ENCODE data around the gene ZNF284. TPM values are rescaled to one million over a fixed set of nuclear protein-coding genes. Genes with fewer than 3 reads are reported as not detected.

ZNF284 gene
- total and polyA plus RNA-seq, 9 donors: 1.9 to 3.4 (median 2.8) TPM

DNA sequence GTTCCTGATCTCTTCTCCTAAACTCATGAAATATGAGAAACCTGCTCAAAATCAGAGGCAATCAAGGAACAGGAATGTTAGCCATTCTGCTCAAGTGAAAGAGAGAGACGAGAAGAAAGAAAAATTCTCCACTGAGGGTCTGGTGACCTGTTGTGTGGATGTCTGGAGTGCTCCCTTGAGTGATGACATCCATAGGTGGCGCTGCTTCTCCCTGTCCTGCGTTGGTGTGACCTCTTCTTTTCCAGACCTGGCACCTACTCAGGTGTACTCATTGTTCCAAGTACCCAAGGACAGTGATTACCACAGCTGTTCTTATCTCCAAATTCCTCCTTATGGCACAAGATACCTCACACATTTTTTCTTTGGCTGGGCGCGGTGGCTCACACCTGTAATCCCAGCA is 16.1 kb upstream of the ZNF284 start:
- WGBS (ENCODE audit: insufficient coverage): 85% methylated on average over 3 of the region's 5 CpGs
- peaks cover 38% of the 10 kb centered on the region for H3K36me3 ChIP-seq (ENCODE audit: control insufficient read depth, insufficient read depth, low read length)

DNA sequence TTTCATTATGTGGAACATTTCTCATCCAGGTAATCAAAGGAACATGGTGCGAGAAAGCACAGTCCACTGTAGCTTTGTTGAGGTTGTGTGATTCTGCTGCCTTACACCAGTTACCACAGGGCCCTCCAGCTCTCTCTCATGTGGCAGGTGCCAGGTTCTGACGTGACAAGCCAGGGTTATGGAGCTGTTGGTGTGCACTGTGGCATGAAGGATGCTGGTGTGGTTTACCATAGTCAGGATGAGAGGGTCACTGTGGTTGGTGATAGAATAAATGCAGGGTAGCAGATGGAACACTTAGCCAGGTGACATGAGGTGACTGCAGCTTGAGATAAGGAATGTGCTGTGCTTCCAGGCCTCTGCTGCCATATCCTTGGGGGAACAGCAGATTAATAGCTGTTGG is 12.7 kb upstream of the ZNF284 start:
- Histone ChIP-seq H3K4me1 (ENCODE audit: control insufficient read depth, insufficient read depth, low read length) (no peaks in the 10 kb centered on the region), H3K9me3 (replicated peaks; ENCODE audit: control insufficient read depth, low read depth, low read length) (peaks cover 3% of the 10 kb centered on the region), H3K4me3 (ENCODE audit: low read length) (no peak overlapping the region), H3K27me3 (ENCODE audit: control insufficient read depth, insufficient read depth, low read length) (no peaks in the 10 kb centered on the region), H3K27ac (ENCODE audit: low read length) (no peak overlapping the region), H3K36me3 (ENCODE audit: control insufficient read depth, insufficient read depth, low read length) (peaks cover 62% of the 10 kb centered on the region)
- WGBS (ENCODE audit: insufficient coverage): no CpG with 5 or more reads among the region's 2 CpGs
- DNase-seq: no peak

More for the DNA sequence above, 16.1 kb upstream of the ZNF284 start:
- Histone ChIP-seq H3K9me3 (replicated peaks; ENCODE audit: control insufficient read depth, low read depth, low read length) (no peaks in the 10 kb centered on the region), H3K4me1 (ENCODE audit: control insufficient read depth, insufficient read depth, low read length) (peaks cover 8% of the 10 kb centered on the region), H3K27ac (ENCODE audit: low read length) (no peak overlapping the region), H3K27me3 (ENCODE audit: control insufficient read depth, insufficient read depth, low read length) (peaks cover 8% of the 10 kb centered on the region), H3K4me3 (ENCODE audit: low read length) (no peak overlapping the region)
- no peak for DNase-seq

DNA sequence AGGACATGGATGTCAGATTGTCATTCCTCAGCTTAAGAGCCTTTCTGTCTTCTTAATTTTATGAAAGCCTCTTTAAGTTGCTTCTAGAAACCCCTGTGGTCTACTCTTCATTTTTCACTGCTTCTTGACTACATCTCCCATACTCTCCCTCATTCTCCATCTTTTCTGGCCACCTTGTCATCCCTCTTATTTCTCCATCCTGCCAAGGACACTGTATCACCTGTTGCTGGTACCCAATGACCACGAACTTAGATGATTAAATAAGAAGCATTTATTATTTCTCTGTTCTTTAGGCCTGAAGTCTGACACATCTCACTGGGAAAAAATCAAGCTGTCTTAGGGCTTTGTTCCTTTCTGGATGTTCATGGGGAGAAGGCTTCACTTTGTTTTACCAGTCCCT is 10.9 kb upstream of the ZNF284 start:
- Histone ChIP-seq H3K4me1 (ENCODE audit: control insufficient read depth, insufficient read depth, low read length) (no peaks in the 10 kb centered on the region), H3K27ac (ENCODE audit: low read length) (no peak overlapping the region), H3K9me3 (replicated peaks; ENCODE audit: control insufficient read depth, low read depth, low read length) (peaks cover 8% of the 10 kb centered on the region), H3K36me3 (ENCODE audit: control insufficient read depth, insufficient read depth, low read length) (peaks cover 60% of the 10 kb centered on the region), H3K4me3 (ENCODE audit: low read length) (no peak overlapping the region), H3K27me3 (ENCODE audit: control insufficient read depth, insufficient read depth, low read length) (no peaks in the 10 kb centered on the region)
- DNase-seq: no peak
- no CpG with 5 or more reads among the region's 1 CpG for WGBS (ENCODE audit: insufficient coverage)

DNA sequence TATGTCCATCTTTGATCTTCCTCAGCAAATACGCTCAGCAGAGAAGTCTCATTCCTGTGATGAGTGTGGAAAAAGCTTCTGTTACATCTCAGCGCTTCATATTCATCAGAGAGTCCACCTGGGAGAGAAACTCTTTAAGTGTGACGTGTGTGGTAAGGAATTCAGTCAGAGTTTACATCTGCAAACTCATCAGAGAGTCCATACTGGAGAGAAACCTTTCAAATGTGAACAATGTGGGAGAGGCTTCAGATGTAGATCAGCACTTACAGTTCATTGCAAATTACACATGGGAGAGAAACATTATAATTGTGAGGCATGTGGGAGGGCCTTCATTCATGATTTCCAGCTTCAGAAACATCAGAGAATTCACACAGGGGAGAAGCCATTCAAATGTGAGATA is 5.7 kb upstream of the ZNF284 start:
- no peak overlapping the region for H3K4me3 ChIP-seq (ENCODE audit: low read length)
- no peaks in the 10 kb centered on the region for H3K27me3 ChIP-seq (ENCODE audit: control insufficient read depth, insufficient read depth, low read length)
- DNase-seq: no peak
- WGBS (ENCODE audit: insufficient coverage): no CpG with 5 or more reads among the region's 3 CpGs
- peaks cover 24% of the 10 kb centered on the region for H3K9me3 ChIP-seq (replicated peaks; ENCODE audit: control insufficient read depth, low read depth, low read length)
- peaks cover 38% of the 10 kb centered on the region for H3K36me3 ChIP-seq (ENCODE audit: control insufficient read depth, insufficient read depth, low read length)
- no peak overlapping the region for H3K27ac ChIP-seq (ENCODE audit: low read length)
- no peaks in the 10 kb centered on the region for H3K4me1 ChIP-seq (ENCODE audit: control insufficient read depth, insufficient read depth, low read length)

DNA sequence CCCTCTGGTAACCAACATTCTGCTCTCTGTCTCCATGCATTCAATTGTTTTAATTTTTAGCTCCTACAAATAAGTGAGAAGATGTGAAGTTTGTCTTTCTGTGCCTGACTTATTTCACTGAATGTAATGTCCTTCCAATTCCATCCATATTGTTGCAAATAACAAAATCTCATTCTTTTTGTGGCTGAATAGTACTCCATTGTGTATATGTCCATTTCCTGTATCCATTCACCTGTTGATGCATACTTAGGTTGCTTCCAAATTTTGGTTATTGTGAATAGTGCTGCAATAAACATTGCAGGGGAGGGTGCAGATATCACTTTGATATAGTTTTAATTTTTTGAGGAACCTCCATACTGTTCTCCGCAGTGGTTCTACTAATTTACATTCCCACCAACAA is 2.5 kb upstream of the ZNF284 start:
- WGBS (ENCODE audit: insufficient coverage): no CpG with 5 or more reads among the region's 1 CpG
- H3K27ac ChIP-seq (ENCODE audit: low read length): no peak overlapping the region
- DNase-seq: no peak
- no peaks in the 10 kb centered on the region for H3K27me3 ChIP-seq (ENCODE audit: control insufficient read depth, insufficient read depth, low read length)
- H3K4me1 ChIP-seq (ENCODE audit: control insufficient read depth, insufficient read depth, low read length): peaks cover 8% of the 10 kb centered on the region
- H3K4me3 ChIP-seq (ENCODE audit: low read length): no peak overlapping the region
- peaks cover 21% of the 10 kb centered on the region for H3K9me3 ChIP-seq (replicated peaks; ENCODE audit: control insufficient read depth, low read depth, low read length)
- peaks cover 19% of the 10 kb centered on the region for H3K36me3 ChIP-seq (ENCODE audit: control insufficient read depth, insufficient read depth, low read length)

DNA sequence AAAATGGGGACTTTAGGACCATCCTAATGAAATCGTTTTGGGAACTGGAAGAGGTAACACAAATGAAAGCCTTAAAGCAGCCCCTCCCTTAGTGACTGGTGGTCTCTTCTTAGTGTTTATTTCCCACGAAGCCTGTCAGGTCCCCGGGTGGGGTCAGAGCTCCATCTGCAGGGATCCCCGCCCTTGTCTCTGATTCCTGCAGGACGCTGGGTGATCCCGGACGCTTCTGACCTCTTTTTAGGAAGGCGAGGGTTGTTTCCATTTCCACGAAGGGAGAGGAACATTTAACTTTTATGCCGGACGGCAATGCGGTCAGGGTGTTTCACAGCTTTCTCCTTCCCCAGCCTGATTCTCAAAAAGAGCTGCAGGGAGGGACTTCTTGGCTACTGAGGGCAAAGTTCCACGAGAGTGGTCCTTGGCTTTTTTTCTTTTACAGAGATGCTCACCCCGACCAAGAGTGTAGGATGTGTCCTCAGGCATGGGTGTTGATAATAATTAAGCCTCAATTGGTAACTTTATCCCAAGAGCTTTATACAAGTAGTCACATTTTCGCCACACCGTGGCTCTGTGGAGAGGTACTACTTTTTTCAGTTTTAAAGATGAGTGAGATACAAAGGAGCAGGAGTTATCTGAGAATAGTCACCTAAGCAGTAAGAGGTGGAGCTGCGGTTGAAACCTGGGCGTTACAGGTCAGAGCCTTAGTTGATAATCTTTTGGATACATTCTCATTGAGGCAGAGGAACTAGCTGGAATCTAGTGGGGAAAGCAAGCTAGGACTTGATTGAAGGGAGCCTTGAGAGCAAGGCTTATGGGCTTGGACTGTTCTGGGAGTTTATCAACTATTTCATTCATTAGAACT is 813 bp downstream of the ZNF284 start:
- Histone ChIP-seq H3K4me3 (ENCODE audit: low read length) (peak overlapping the region; percentile 73), H3K9me3 (replicated peaks; ENCODE audit: control insufficient read depth, low read depth, low read length) (peaks cover 2% of the 10 kb centered on the region), H3K27ac (ENCODE audit: low read length) (peak overlapping the region; percentile 42), H3K4me1 (ENCODE audit: control insufficient read depth, insufficient read depth, low read length) (peaks cover 8% of the 10 kb centered on the region), H3K36me3 (ENCODE audit: control insufficient read depth, insufficient read depth, low read length) (peaks cover 10% of the 10 kb centered on the region), H3K27me3 (ENCODE audit: control insufficient read depth, insufficient read depth, low read length) (no peaks in the 10 kb centered on the region)
- WGBS (ENCODE audit: insufficient coverage): 21% methylated on average over 13 of the region's 18 CpGs
- peak; percentile 10 for DNase-seq

DNA sequence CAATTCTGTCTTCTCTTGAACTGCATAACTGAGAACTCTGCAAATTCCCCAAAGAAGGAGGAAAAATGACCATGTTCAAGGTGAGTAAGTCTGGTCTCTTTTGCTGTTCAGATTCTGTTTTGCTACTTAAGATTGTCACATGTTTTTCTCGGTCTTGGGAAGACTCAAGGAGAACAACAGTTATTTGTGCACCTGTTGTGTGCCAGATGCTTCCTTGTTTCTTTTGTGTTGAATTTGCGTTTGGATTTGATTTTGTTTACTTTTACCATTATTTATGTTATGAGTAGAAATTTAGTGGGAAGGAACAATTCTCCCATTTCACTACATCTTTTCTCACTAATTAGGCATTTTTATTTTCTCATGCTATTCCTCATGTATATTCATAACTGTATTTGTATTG is 4.4 kb downstream of the ZNF284 start:
- peaks cover 13% of the 10 kb centered on the region for H3K36me3 ChIP-seq (ENCODE audit: control insufficient read depth, insufficient read depth, low read length)
- DNase-seq: no peak
- H3K9me3 ChIP-seq (replicated peaks; ENCODE audit: control insufficient read depth, low read depth, low read length): no peaks in the 10 kb centered on the region
- no peak overlapping the region for H3K4me3 ChIP-seq (ENCODE audit: low read length)
- no peaks in the 10 kb centered on the region for H3K27me3 ChIP-seq (ENCODE audit: control insufficient read depth, insufficient read depth, low read length)
- H3K27ac ChIP-seq (ENCODE audit: low read length): no peak overlapping the region
- peaks cover 8% of the 10 kb centered on the region for H3K4me1 ChIP-seq (ENCODE audit: control insufficient read depth, insufficient read depth, low read length)
- no CpG with 5 or more reads among the region's 2 CpGs for WGBS (ENCODE audit: insufficient coverage)

DNA sequence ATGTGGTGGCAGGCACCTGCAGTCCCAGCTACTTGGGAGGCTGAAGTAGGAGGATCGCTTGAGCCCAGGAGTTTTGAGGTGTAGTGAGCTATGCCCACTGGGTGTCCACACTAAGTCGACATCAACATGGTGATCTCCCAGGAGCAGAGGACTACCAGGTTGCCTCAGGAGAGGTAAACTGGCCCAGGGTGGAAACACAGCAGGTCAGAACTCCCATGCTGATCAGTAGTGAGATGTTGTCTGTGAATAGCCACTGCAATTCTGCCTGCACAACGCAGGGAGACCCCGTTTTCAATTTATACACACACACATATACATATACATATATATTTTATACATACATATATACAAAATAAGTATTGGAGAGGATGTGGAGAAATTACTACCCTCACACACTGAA is 20.1 kb downstream of the ZNF284 start:
- H3K27ac ChIP-seq (ENCODE audit: low read length): no peak overlapping the region
- no peak overlapping the region for H3K4me3 ChIP-seq (ENCODE audit: low read length)
- WGBS (ENCODE audit: insufficient coverage): 67% methylated on average over 2 of the region's 4 CpGs
- H3K9me3 ChIP-seq (replicated peaks; ENCODE audit: control insufficient read depth, low read depth, low read length): no peaks in the 10 kb centered on the region
- H3K4me1 ChIP-seq (ENCODE audit: control insufficient read depth, insufficient read depth, low read length): no peaks in the 10 kb centered on the region
- H3K36me3 ChIP-seq (ENCODE audit: control insufficient read depth, insufficient read depth, low read length): no peaks in the 10 kb centered on the region
- H3K27me3 ChIP-seq (ENCODE audit: control insufficient read depth, insufficient read depth, low read length): no peaks in the 10 kb centered on the region
- no peak for DNase-seq

DNA sequence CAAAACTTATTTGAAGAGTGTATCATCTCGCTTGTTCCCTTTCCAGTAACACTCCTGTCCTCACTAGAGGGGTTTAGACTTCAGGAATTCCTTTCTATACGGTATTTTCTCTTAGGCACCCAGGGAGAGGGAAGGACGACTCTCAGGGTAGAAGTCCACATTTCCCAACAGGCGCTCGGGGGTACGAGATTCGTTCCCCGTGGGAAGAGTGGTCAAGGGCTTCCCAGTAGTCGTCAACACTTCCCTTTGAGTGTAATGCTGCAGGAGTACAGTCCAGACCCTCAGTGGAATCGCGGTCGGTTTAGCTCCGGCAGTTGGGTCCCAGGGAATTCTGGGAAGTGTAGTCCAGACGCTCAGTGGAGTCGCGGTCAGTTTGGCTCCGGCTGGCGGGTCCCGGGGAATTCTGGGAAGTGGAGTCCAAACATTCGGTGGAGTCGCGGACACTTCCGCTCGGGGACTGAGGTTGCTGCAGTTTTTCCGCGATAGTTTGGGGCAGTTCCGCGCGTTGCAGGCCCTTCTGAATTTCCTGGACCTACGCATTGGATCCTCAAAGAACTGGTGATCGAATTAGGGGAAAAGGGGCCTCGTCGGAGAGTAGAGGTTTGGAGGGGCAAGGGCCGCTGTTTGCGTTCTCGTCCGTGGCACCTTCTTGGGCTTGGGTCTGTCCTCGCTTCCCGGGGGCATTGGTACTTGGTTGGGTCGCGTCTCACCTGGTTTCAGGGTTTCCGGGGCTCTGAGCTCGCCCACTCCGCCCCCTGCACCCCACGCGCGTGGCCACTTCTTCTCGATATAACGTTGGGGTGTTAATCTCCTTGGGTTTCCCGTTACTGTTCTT is 22.2 kb downstream of the ZNF284 start, which contains the start of gene ZNF224:
Gene ZNF224, plus strand, starts transcription at position 431 of the 835 bp plus-strand sequence. CDS start 3,513 bp downstream, outside the sequence.
- DNase-seq: peak; percentile 99
- H3K27me3 ChIP-seq (ENCODE audit: control insufficient read depth, insufficient read depth, low read length): no peaks in the 10 kb centered on the region
- no peaks in the 10 kb centered on the region for H3K9me3 ChIP-seq (replicated peaks; ENCODE audit: control insufficient read depth, low read depth, low read length)
- peaks cover 8% of the 10 kb centered on the region for H3K36me3 ChIP-seq (ENCODE audit: control insufficient read depth, insufficient read depth, low read length)
- WGBS (ENCODE audit: insufficient coverage): 0% methylated on average over 32 of the region's 50 CpGs
- no peaks in the 10 kb centered on the region for H3K4me1 ChIP-seq (ENCODE audit: control insufficient read depth, insufficient read depth, low read length)
- H3K4me3 ChIP-seq (ENCODE audit: low read length): peak within 1 kb of the TSS; percentile 93
- H3K27ac ChIP-seq (ENCODE audit: low read length): peak within 1 kb of the TSS; percentile 90

DNA sequence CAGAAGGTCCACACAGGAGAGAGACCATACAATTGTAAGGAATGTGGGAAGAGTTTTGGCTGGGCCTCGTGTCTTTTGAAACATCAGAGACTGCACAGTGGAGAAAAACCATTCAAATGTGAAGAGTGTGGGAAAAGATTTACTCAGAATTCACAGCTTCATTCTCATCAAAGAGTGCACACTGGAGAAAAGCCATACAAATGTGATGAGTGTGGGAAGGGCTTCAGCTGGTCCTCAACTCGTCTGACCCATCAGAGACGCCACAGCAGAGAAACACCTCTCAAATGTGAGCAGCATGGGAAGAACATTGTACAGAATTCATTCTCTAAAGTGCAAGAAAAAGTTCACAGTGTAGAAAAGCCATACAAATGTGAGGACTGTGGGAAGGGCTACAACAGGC is 35.8 kb downstream of the ZNF284 start:
- H3K36me3 ChIP-seq (ENCODE audit: control insufficient read depth, insufficient read depth, low read length): peaks cover 24% of the 10 kb centered on the region
- H3K4me3 ChIP-seq (ENCODE audit: low read length): no peak overlapping the region

More for the DNA sequence above, 35.8 kb downstream of the ZNF284 start:
- Histone ChIP-seq H3K9me3 (replicated peaks; ENCODE audit: control insufficient read depth, low read depth, low read length) (peaks cover 54% of the 10 kb centered on the region), H3K27ac (ENCODE audit: low read length) (no peak overlapping the region), H3K27me3 (ENCODE audit: control insufficient read depth, insufficient read depth, low read length) (no peaks in the 10 kb centered on the region), H3K4me1 (ENCODE audit: control insufficient read depth, insufficient read depth, low read length) (peaks cover 5% of the 10 kb centered on the region)
- no peak for DNase-seq
- 89% methylated on average over 1 of the region's 3 CpGs for WGBS (ENCODE audit: insufficient coverage)
